ENCODE data around the gene KIAA1671.

Gene KIAA1671

GRCh38 chr22:25054943-25055511, 102.5 kb downstream of the KIAA1671 start:
- H3K9ac ChIP-seq, result no peak overlapping the region
- TF ChIP-seq, protein P1, sequence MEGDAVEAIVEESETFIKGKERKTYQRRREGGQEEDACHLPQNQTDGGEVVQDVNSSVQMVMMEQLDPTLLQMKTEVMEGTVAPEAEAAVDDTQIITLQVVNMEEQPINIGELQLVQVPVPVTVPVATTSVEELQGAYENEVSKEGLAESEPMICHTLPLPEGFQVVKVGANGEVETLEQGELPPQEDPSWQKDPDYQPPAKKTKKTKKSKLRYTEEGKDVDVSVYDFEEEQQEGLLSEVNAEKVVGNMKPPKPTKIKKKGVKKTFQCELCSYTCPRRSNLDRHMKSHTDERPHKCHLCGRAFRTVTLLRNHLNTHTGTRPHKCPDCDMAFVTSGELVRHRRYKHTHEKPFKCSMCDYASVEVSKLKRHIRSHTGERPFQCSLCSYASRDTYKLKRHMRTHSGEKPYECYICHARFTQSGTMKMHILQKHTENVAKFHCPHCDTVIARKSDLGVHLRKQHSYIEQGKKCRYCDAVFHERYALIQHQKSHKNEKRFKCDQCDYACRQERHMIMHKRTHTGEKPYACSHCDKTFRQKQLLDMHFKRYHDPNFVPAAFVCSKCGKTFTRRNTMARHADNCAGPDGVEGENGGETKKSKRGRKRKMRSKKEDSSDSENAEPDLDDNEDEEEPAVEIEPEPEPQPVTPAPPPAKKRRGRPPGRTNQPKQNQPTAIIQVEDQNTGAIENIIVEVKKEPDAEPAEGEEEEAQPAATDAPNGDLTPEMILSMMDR (conservative IDR thresholded peaks at IDR 0.05; ENCODE audit: low read depth, low read length), result no peak
- H3K4me1 ChIP-seq (ENCODE audit: low read depth, poor library complexity, severe bottlenecking), result peaks cover 5% of the 10 kb centered on the region
- H3K27ac ChIP-seq, result no peak overlapping the region
- H3K4me3 ChIP-seq (IDR thresholded peaks at IDR 0.05; ENCODE audit: insufficient read depth, low read depth, low read length), result no peak overlapping the region
- no peaks in the 10 kb centered on the region for H3K79me2 ChIP-seq (ENCODE audit: insufficient read depth, low read depth)
- no peaks in the 10 kb centered on the region for H4K20me1 ChIP-seq (ENCODE audit: insufficient read depth)
- H3K4me2 ChIP-seq, result no peak overlapping the region
- no peak overlapping the region for H2AFZ ChIP-seq (ENCODE audit: low read depth)
- H3K27me3 ChIP-seq (ENCODE audit: insufficient read depth, low read depth), result no peaks in the 10 kb centered on the region
- no peaks in the 10 kb centered on the region for H3K36me3 ChIP-seq (ENCODE audit: insufficient read depth)

GRCh38 chr22:25057013-25057881, 104.7 kb downstream of the KIAA1671 start:
- TF ChIP-seq, protein P1 (conservative IDR thresholded peaks at IDR 0.05; ENCODE audit: low read depth, low read length), result peak; percentile 86
- Histone ChIP-seq H3K4me1 (ENCODE audit: low read depth, poor library complexity, severe bottlenecking) (peaks cover 8% of the 10 kb centered on the region), H3K27me3 (ENCODE audit: insufficient read depth, low read depth) (no peaks in the 10 kb centered on the region), H3K4me2 (no peak overlapping the region; the same call in 1 of the 2 replicates), H2AFZ (ENCODE audit: low read depth) (0 out of 2 replicates have a peak overlapping the region, but pooled peaks have one; percentile 12), H3K36me3 (ENCODE audit: insufficient read depth) (no peaks in the 10 kb centered on the region), H3K27ac (no peak overlapping the region), H3K9ac (no peak overlapping the region), H3K4me3 (IDR thresholded peaks at IDR 0.05; ENCODE audit: insufficient read depth, low read depth, low read length) (no peak overlapping the region), H4K20me1 (ENCODE audit: insufficient read depth) (no peaks in the 10 kb centered on the region), H3K79me2 (ENCODE audit: insufficient read depth, low read depth) (no peaks in the 10 kb centered on the region)

DNA sequence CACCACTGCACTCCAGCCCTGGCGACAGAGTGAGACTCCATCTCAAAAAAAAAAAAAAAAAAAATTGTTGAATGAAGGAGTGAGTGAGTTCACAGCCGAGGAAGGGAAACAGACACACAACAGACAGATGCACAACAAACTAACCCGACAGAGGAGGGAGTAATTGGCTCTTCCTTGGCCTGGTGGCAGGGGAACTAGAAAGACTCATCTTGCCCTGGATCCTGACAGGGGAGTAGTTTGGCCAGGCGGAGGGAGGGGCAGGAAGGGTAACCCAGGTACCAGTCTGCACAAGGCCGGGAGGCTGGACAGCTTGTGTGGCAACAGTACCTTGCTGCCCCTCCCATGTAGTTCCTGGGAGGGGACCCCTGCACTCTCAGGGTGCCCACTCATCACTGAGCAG, 106.9 kb downstream of the KIAA1671 start:
- Histone ChIP-seq H3K4me3 (IDR thresholded peaks at IDR 0.05; ENCODE audit: insufficient read depth, low read depth, low read length) (no peak overlapping the region), H3K79me2 (ENCODE audit: insufficient read depth, low read depth) (no peaks in the 10 kb centered on the region), H3K9ac (no peak overlapping the region), H3K36me3 (ENCODE audit: insufficient read depth) (no peaks in the 10 kb centered on the region), H3K4me2 (no peak overlapping the region), H3K27me3 (ENCODE audit: insufficient read depth, low read depth) (no peaks in the 10 kb centered on the region), H3K4me1 (ENCODE audit: low read depth, poor library complexity, severe bottlenecking) (peaks cover 8% of the 10 kb centered on the region), H3K27ac (no peak overlapping the region), H2AFZ (ENCODE audit: low read depth) (no peak overlapping the region), H4K20me1 (ENCODE audit: insufficient read depth) (no peaks in the 10 kb centered on the region)
- TF ChIP-seq, protein P1 (conservative IDR thresholded peaks at IDR 0.05; ENCODE audit: low read depth, low read length), result no peak

DNA sequence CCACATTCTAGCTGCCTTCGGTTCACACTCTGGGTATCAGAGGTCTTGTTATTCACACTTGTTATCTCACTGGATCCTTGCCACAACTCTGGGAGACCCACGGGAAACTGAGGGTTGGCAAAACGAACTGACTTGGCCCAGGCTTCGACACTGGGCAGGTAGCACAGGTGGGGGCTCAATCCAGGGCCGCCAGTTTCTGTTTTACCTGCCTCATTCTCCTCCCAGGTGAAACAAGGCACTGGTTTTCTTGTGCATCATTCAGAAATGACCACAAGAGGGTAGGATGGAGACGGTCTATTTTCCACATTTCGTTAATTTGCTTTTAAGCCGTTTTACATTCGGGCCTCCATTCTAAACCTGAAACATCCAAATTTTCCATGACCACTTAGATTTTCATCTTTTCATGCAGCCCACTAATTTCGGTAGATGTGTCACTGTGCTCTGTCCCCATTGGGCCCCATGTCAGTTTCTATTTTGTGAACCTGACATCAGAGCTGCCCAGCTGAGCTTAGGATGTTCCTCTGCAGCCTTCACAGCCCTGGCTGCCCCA, 108.1 kb downstream of the KIAA1671 start:
- peaks cover 8% of the 10 kb centered on the region for H3K4me1 ChIP-seq (ENCODE audit: low read depth, poor library complexity, severe bottlenecking)
- H4K20me1 ChIP-seq (ENCODE audit: insufficient read depth), result no peaks in the 10 kb centered on the region
- H3K36me3 ChIP-seq (ENCODE audit: insufficient read depth), result no peaks in the 10 kb centered on the region
- H3K79me2 ChIP-seq (ENCODE audit: insufficient read depth, low read depth), result no peaks in the 10 kb centered on the region
- TF ChIP-seq, protein P1 (conservative IDR thresholded peaks at IDR 0.05; ENCODE audit: low read depth, low read length), result no peak
- H3K27ac ChIP-seq, result no peak overlapping the region
- no peaks in the 10 kb centered on the region for H3K27me3 ChIP-seq (ENCODE audit: insufficient read depth, low read depth)
- H2AFZ ChIP-seq (ENCODE audit: low read depth), result no peak overlapping the region
- H3K4me2 ChIP-seq, result no peak overlapping the region
- H3K4me3 ChIP-seq (IDR thresholded peaks at IDR 0.05; ENCODE audit: insufficient read depth, low read depth, low read length), result no peak overlapping the region
- no peak overlapping the region for H3K9ac ChIP-seq

Data from KMS-11 (cell line).